GM18861 (cell line): ENCODE results near the gene PLXNA4.

Source experiments
- ATAC-seq: cut with Tn5 transposase; IDR thresholded peaks from one replicate; pipeline ENCODE4 v1.9.1; 2021; ENCODE audit not compliant: unreplicated experiment

PLXNA4 gene

DNA sequence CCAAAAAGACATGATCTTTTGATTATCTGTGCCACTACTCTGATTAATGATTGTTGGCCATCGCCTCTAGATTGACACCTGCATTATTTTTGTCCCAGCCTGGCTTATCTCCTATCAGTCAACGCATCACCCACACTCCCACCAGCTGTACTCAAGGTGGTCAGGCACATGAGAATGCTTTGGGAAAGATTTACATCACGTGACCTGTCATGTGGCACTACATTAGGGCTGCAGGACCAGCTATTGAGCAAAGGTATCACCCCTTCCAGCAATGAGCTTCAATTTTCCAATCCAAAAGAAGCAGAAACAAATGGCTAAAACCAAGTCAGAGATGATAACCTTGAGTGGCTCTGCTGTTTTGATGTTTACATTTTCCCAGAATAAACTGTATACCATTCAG lies 204.3 kb downstream of the PLXNA4 start:
- no peak for ATAC-seq

DNA sequence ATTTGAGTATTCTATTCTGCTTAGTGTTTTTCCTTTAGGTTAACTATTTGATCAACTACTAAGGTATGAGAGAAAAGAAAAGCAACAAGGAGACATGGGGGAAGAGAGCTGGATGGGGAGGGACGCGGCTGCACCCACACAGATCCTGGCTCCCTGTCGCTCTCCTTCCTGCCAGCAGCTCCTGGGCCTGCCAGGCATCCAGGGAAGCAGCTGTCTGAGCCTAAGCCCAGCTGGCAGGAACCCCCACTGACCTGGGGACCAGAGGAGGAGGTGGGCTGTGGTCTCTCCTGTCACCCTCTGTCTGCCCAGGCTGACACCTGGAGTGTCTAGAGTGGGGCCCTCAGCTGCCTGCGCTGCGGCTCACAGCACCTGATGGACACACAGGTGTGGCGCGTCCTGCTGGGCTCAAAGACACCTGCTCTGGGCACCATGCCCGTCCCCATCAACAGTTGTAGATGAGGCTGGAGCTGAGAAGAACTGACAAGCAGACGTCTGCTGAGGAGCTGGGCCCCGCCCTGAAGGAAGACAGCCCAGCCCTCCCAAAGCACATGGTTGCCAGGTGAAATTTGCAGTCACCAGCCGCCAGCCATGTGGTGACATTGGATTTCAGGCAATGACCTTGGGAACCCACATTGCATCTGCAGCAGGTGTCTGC lies 207.9 kb downstream of the PLXNA4 start:
- no peak for ATAC-seq

DNA sequence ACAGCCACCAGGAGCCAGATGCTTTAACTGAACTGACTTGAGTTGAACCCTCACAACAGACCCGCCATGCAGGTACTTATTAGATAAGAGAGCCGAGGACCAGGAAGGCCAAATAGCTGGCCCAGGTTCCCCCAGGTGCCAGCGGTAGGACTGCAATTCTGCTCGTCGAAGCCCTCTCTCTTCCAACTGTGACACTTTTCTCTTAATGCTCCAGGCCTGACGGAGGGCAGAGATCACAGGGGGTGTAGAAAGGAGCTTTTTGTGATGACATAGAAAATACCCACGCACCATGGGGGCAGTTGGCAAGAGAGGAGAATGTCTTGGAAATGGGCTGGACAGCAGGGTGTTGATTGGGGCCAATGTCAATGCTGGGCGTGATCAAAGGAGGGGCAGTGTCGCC lies 208.5 kb downstream of the PLXNA4 start:
- ATAC-seq, result no peak

DNA sequence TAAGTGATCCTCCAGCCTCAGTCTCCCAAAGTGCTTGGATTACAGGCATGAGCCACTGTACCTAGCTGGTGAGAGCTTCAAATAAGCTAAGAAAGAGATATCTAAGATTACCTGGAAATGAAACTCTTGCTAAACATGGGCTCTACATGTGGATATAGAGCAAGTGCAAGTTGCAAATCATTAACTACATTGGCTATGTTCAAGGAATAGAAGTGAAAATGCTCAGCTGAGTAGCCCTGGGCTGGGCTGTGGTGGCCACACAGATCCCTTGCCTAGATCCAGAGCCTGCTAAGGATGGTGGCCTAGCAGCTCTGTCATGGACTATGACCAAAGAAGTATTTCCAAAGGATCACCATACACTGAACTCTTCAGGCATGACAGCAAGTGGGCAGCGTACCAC lies 209.3 kb downstream of the PLXNA4 start:
- no peak for ATAC-seq

DNA sequence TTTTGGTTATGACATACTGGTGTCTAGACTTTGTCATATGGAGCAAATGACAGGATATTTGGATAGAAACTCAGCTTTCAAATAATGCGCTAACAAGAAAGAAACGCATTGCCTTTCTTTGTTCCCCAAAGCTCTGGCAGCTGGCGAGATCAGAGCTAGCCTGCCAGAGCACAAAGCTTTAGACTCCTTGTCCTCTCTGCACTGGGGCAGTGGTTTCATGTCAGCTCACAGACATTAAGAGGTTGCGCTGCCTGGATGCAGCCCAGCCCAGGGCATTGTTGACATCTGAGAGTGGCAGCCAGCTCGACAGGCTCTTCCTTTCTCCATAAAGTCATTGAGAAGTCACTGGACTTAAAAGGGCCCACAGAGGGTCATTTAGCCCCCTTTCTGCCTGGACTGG lies 212.0 kb downstream of the PLXNA4 start:
- no peak for ATAC-seq

DNA sequence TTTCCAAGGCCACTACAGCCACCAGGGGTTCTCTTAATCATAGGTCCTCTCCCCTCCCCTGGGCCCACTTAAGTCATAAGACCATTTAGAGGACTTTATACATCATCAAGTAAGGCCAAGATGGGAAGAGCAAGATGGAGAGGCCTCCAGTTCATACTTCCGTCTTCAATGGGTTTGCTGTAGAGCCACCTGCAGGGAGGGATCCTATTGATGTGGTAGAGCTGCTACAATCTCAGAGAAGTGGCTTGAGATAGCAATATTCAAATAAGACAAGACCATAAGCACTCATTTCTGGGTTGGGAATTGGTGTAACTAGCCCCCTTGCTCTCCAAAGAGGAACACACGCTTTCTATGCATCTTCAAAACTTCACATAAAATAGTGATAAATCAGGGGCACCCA lies 214.2 kb downstream of the PLXNA4 start:
- no peak for ATAC-seq

DNA sequence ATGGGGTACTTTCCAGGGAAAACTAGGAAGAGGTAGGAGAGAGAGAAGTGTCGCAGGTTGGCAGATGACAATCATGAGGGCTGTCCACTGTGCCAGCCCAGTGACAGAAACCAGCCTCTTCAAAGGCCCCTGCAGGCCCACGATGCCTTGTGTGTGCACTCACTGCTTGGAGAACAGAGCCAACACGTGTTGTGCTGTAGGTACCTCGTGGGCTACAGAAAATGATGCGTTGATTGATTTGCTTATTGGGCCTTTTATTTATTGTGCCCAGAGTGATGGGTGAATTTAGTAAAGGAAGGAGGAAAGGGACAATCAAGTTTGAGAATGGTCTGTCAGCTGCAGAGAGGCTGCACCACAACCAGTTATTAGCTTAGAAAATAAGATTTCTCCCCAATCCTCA lies 215.1 kb downstream of the PLXNA4 start:
- no peak for ATAC-seq

DNA sequence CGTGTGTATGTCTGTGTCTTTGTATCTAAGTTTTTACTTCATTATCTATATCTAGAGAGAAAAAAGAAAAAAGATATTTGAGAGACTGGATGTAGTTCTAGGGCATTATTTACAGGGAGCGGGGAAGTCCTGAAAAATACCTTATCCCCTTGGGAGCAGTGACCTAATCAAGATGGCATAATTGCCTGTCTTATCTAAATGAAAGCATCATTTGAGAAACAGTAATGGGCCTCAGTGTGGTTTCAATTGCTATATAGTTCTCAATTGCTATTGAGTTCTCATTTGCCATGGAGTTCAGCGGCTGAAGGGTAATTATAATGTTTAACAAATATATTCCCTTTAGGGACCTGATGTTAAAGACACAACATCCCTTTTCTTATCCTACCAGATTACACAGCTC lies 216.5 kb downstream of the PLXNA4 start:
- no peak for ATAC-seq

DNA sequence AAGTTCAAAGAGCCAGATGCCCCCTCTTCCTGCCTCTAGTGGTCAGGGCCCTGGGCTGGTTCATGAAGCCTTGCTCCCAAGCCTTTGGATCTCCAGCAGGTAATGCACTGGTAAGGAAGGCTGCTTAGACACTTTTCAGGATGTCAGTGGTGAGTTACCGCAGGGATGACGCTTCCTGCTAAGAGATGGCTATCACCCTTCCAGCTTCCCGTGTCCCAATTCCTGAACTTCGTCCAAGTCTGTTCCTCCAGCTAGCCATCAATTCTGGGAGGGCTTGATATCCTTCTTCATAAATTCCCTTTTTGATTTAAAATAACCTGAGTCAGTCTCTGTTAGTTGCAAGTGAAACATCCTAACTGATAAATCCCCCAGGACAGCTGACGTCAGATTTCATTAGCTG lies 221.2 kb downstream of the PLXNA4 start:
- ATAC-seq, result no peak

DNA sequence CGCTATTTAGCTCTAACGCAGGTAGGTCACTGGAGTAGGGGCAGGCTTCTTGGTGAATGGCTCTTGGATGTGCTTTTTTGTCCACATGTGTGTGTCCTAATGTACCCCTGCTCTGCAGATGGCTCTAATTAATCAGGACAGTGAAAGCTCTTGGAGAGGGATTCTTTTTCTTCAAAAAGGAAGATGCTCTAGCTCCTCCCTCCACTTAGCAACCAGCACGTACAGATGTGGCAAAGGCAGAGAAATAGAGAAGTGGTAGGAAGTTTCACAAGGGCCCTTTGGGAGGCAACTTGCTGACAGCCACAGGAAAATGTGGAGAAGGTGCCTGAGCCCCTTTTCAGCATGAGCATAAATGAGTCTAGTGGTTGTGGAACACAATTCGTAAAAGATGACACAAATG lies 221.7 kb downstream of the PLXNA4 start:
- ATAC-seq, result no peak

DNA sequence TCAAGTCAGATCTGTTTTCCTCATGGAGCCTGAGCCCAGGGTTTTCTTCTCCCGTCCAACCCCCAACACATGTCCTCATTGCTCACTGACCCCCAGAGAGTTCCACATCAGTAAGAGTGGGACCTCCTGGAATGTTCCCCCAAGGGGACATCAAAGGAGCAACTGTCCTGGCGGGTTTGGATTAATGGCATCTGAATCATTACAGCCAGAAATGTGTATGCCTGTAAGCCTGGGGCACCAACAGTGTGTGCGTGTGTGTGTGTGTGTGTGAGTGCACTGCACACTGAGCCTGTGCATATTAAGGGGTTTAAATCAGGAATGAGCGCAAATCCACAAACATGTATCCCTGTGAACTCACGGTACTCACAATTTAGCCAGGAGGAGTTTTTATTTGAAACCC lies 222.3 kb downstream of the PLXNA4 start:
- no peak for ATAC-seq

DNA sequence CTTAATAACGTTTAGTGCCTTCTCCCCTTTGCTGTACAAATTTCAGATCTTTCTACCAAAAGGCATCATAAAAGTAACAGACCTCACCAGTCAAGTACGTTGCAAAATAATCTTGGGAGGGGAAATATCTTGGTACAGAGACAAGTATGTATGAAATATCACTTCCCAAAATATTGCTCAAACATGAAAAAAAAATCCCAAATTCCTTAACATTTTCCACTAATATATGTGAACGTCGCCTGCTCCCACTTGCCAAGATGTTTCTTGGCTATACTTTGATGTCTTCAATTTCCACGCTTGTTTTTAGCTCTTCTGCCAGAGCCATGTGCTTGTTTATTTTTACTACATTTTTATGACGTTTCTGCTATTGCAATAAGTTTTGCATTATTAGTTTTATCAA lies 223.5 kb downstream of the PLXNA4 start:
- no peak for ATAC-seq

DNA sequence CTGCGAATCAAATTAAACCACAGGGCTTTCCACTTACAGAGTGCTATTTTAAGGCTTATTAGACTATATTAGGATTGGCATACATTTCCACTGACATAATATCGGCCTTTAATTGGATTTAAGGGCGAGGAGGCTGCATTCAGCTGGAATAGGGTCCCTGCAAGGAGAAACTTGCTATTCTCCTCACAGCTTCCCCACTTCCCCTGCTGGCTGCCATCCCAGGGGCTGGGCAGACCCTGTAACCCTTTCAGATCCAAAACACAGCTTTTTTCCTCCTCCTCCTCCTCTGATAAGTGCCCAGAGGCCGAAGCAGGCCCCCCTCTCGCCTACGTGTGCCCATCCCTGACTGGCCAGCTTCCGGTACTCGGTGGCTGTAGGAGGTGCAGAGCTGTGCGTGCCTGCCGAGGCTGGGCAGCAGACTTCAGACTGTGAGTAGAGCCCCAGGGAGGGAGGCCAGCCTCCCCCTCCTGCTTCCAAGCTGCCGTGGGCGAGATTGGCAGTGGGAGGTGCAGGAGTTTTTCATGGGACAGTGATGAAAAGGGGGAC lies 224.2 kb downstream of the PLXNA4 start:
- ATAC-seq, result no peak

DNA sequence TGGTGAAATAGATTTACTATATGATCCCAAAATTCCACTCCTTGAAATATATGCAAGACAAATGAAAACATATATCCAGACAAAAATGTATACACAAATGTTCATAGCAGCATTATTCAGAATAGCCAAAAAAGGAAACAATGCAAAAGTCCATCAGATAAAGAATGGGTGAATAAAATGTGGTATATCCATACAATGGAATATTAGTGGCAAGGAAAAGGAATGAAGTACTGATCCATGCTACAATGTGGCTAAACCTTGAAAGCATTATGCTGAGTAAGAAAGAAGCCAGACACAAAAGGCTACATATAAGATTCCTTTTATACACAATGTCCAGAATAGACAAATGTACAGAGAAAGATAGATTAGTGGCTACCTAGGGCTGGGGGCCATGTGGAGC lies 225.5 kb downstream of the PLXNA4 start:
- ATAC-seq, result no peak

DNA sequence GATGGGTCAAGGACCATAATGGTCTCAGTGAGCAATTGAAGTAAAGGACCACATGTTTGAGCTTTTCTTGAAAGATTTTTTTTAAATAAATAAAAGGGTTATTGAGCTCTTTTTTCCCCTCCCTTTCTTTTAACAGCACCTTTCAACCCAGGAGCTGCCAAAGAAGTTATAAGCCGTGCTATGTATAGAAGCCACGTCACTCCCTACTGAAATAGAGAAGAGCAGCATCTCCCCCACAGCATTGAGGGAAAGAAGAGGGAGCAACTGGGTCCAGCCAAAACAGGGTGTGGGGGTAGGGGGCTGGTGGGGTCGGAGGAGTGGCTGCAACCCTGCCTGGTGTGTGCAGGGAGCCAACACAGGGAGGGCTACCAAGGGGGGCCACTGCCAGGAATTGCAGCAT lies 227.2 kb downstream of the PLXNA4 start:
- no peak for ATAC-seq

DNA sequence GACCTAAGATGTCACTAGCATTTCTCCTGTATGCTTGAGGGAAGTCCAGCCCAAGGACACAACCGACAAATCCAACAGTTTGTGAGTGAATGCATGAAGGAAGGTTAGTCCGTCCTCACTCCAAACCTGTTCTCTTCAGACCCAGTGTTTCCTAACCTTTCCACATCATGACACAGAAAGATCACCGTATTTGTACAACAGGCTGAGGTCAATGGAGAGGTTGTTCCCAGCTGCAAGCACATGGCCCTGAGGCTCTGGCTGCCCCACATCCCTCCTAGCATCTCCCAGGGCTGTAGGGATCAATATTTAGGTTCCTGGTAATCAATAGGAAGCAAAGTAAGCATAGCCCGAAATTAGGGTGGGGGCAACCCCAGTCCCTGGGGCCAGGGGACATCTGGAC lies 227.9 kb downstream of the PLXNA4 start:
- ATAC-seq, result no peak

DNA sequence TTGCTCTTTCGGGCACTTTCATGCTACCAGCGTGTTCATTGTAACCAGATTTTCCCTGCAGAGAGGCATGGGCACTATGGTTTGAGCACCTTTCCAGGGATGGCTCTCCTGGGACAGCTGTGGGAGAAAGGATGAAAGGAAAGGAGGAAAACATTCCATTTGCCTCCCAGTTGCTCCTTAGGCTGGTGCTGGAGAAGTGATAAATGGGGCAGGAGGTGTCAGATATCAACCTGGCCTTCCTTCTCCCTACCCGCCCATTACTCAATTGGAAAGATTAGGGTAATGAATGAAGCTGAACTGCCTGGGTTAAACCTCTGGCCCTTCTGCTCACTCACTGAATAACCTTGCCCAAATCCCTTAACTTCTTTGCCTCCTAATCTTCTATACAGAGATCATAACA lies 228.4 kb downstream of the PLXNA4 start:
- no peak for ATAC-seq

DNA sequence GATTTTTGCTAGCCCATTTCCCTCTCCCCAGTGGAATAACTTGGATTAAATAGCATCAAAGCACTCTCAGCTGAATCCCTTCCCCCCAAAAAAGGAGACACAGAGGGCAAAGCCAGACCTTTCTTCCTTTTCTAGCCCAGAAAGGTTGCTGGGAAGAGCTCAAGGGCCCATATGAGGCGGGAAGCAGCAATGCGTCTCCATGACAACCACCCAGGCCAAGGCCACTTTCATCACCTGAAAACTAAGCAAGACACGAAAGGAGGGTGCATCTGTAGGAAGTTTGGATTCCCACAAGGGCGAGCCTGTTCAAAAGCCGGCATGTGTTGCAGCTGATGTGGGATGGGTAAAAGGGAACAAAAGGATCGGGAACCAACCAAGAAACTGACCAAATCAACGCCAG lies 229.1 kb downstream of the PLXNA4 start:
- ATAC-seq, result no peak

DNA sequence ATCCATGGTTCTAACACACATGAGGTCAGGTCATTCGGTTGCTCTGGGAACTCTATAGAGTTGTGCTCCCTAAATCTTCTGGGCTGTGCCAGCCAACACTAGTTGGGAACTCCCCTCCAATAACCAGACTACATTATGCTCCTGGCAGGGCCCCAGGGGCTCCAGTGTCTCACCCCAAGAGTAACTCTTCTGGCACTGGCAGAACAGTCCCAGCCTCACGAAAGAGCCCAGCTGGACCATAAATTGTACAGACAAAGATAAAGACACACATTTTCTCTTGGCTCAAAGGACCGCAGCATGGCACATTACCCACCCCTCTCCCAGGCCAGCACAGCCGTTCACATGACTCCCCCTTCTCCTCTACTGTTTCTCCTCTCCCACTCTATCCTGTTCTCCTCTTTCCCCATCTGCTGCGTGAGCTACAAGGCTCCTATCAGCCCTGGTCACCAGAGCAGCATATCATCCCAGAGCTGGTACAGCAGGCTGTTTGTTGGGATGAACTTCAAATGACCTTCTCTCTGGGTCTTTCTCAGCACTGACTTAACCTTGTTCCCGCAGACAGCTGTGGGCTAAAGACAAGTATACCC lies 230.6 kb downstream of the PLXNA4 start:
- ATAC-seq, result no peak

DNA sequence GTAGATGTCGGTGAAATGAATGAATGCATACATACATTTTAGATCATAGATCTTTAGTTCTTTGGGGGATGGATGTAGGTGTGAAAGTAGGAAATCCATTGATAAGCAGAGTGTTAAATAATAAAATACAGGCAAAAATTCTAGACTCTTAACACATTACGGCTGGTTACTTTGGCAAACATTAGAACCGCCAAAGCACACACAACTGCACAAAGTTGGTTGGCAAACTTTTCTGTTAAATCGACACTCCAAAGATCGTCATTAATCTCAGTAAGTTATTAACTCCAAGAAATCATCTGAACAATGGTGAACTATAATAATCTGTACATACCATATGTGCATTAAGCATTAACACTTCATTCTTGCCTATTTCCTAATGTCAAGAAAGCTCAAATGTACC lies 231.2 kb downstream of the PLXNA4 start:
- ATAC-seq, result no peak

DNA sequence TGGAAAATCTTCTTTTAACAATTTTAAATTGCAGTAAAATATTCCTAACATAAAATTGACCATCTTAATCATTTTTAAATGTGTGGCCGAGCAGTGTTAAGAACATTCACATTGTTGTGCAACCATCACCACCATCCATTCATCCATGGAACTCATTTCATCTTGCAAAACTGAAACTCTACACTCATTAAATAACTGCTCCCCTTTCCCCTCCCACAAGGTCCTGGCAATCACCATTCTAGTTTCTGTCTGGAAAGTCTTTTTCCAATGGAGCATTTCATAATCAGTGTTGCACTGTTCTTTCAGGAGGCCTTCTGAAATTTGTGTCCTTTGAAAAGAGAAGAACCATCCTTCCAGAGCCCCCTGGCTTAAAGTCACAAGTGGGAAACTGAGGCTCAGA lies 233.1 kb downstream of the PLXNA4 start:
- no peak for ATAC-seq

DNA sequence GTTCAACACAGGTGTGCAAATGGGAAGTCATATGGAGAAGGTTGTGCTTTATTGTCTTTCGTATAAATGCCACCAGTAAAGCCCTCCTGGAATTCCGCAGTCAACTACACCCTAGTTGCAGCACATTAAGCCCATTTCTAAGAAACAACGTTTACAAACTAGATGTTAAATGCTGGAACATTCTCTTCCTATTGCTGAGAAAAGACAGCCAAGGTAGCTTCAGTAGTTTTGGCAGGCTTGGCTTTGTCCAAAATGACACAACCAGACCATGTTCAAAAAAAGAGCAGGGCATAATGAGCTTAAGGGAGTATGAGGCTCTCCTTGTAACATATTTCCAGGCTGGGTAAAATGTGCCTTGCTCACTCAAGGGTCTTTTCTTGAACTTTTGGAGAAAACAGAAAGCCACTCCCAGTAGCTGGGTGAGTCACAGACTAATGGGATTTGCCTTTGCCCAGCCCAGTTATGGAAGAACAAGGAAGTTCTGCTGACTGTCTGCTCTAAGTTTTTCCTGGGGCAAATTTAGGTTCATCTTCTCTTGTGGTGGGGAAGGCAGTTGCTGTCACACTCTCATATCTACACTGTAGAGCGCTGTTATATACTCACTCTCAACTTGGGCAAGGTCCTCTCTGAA lies 238.7 kb downstream of the PLXNA4 start:
- no peak for ATAC-seq

DNA sequence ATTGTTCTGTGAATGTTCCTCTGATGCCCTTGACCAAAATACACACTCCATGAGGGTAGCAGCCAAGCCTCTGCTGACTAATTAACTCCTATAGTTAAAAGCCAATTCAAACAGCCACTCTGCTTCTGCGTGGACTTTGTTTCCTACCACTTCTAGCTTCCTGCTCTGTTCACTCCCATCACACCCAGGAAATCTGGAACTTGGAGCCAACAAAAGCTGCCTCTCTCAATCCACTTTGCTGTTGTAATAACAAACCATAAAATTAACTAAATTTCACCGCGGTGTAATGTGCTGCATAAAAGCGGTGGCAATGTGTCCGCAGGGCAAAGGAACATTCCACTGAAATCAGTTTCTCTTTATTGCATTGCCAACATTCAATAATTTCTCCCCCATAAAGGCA lies 239.5 kb downstream of the PLXNA4 start:
- ATAC-seq, result no peak
